Daoy (cell line): ENCODE results near the gene CYP1A2. TPM values are rescaled to one million over a fixed set of nuclear protein-coding genes. Genes with fewer than 3 reads are reported as not detected.
"Not testable (repeated sequence)": the region's sequence is repeated elsewhere in the genome, so short reads cannot be mapped to it uniquely, and the experiment has no call there.

Experiments used
- DNase-seq: peaks from one replicate; pipeline ENCODE4 v3.0.0-alpha.2; 2015; ENCODE audit warnings: low read depth
- total RNA-seq: library from RNA; depleted of rRNA; stranded (reverse); fragments of >200 nt; shearing (Covaris generic); gene quantifications from 2 replicates; pipeline ENCODE4 v1.2.3, GENCODE V29; 2014

Gene CYP1A2
- total RNA-seq, 1 experiment from 2014 or later, result not detected

DNA sequence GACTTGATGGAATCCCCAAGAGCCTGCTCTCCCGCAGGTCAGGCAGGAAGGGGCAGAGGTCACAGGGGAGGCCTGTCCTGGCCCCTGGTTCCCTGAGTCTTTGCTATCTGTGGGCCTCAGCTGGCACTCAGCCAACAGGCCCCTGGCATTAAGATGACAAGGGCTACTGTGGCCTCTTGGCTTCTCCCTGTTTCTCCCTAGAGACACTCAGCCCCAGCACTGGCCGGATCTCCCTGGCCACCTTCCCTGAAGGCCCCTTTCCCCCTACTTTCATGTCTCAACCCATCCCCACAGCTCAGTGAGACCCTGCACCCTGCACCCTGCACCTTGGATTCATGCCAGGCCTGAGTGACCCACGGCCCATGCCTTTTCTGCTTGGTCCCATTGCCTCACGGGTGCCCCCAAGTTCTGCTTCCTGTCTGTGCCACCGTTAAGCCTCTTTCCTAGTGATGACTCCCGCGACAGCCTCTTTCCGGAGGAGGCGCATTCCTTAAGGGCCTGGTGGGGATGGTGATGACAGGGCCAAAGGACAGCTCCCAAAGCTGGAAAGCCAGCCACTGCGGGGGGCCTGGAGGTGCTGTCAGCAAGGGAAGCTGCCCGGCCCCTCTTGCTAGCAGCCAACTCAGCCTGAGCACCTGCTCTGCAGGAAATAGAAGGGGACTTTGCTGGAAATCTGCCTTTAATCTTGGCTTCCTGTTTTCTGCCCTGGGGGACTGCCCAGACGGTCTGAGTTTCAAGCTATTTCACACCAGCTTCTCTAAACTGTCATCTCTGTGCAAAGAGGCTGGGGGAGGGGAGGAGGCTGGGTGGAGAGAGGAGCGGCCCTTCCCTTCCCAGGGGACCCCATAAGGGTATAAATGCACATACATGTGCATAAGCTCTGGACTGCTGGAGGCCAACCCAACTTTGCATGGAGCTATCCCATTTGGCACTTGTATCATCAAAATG is 28.4 kb downstream of the CYP1A2 start:
- no peak for DNase-seq

DNA sequence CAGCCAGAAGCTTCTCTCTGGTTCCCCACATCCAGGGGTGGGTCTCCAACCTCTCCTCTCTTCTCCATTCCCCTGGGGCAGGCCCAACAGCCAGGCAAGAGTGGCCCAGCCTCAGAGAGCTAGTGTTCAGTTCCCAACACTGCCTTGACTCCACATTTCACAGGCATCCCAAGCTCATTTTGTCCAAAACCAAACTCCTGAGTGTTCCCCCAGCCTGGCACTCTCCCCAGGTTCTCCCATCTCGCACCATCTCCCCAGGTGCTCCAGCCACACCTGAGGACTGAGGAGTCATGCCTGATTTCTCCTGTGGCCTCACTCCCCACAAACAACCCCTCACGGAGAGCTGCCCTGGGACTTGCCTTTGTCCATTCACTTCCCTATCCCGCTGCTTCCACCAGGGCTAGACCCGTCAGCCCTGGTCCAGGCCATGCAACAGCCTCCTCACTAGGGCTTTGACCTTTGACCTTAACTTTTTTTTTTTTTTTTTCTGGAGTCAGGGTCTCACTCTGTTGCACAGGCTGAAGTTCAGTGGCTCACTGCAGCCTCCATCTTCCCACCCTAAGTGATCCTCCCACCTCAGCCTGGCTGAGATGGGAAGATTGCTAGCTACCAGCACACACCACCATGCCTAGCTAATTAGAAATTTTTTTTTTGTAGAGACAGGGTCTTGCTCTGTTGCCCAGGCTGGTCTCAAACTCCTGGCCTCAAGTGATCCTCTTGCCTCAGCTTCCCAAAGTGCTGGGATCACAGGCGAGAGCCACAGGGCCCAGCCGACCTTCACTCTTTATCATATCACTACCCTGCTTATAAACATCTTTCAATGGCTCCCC is 29.3 kb downstream of the CYP1A2 start:
- DNase-seq, result no peak

DNA sequence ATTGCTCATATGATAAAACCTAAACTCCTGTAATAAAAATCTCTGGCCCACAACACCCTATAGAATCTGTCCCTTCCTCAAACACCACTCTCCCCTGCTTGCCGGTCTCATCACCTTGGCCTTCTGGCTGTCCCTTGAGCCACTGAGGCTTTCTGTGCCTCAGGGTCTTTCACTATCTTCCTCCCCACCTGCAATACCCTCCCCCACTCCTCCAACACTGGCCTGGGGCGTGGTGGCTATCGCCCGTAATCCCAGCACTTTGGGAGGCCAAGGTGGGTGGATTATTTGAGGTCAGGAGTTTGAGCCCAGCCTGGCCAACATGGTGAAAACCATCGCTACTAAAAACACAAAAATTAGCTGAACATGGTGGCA is 29.9 kb downstream of the CYP1A2 start:
- DNase-seq, result no peak

DNA sequence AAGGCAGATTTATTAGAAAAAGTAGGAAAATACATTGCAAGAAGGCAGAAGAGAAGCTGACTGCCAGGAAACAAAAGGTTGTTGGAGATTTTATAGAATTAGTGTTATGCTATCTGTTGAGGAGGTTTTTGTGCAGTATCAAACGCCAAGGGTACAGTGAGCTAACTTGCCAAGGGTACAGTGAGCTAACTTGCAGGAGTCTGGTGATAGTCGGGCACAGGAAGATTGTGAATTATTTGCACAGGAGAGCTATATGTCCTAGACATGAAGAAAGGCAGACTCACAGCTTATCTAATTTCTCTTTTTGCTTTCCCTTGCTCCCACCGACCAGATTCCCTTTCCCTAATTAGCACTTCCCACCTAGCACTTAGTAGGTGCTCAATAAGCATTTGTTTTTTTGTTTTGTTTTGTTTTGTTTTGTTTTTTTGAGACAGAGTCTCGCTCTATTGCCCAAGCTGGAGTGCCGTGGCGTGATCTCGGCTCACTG is 30.6 kb downstream of the CYP1A2 start:
- DNase-seq, result no peak

DNA sequence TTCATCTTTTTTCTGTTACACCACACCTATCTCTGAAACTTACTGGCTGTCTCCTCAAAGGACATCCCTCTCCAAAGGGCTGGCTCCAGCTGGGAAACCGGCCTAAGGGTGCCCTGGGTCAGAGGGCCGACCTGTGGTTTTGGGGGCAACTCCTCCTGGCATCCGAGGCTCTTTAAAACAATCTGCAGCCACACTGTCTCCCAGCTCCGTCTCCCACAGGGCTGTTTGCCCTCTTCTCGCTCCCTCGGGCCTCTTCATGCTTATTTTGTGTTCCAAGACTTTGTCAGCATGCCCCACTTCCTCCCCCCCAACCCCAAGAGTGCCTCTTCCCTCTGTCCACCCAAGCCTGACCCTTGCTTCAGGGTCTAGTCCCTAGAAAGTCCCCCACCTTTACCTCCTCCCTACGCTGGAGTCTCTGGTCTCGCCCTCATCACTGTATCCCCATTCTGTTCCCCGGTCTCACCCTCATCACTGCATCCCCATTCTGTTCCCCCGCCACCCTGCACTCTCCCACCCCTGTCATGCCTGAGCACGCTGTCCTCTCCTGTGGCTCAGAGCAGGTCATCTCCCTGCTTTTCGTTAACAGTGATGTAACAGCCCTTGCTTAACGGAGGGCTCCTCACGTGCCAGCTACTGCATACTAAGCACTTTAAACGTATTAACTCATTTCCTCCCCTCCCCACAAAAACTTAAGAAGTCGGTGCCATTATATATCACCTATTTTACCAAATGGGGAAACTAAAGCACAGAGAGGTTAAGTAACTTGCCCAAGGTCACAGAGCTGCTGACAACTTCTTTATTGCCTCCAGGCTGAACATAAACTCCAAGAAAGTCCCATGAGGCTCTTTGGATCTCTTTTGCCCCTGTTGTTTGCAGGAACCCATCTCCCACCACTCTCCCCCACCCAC is 32.1 kb downstream of the CYP1A2 start:
- no peak for DNase-seq

DNA sequence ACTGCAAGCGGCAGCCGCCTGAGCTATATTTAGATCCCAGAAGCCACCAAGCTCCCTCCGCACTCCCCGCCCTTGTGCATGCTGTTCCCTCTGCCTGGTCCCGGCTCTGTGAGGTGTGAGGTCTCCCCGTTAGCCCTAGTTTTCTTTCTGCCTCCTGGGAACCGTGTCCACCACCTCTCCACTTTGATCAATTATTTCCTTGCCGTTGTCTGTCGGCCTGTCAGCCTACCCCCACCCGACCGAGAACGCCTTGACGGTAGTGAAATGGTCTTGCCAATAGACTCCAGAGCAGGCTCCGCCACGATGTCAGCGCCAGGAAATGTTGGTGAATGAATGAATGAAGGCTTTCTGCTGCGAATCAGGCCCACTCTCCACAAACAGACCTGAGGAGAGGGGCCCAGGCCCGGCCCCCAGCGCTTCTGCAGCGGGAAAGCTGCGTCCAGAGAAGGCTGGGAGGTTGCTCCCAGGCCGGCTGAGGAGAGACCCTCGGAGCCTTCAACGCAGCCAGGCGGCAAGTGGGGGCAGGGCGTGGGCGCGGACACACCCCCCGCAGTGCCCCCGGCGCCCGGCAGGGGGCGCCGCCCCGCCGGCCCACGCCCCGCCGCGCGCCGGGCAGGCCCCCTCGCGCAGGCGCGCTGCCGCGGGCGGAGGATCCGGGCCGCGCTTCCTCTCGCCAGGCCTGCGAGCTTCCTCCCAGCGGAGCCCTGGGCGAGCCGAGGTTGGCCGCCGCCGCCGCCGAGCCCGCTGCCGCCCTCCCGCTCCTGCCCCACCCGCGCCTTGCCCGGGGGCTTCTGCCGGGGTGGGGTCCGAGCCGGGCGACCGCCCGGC is 33.0 kb downstream of the CYP1A2 start, which contains the start of gene CSK:
TSS of gene CSK (plus strand) at position 650 of the 828 bp plus-strand sequence. CDS start 16,218 bp downstream, outside the sequence.
- peak; percentile 85 for DNase-seq

DNA sequence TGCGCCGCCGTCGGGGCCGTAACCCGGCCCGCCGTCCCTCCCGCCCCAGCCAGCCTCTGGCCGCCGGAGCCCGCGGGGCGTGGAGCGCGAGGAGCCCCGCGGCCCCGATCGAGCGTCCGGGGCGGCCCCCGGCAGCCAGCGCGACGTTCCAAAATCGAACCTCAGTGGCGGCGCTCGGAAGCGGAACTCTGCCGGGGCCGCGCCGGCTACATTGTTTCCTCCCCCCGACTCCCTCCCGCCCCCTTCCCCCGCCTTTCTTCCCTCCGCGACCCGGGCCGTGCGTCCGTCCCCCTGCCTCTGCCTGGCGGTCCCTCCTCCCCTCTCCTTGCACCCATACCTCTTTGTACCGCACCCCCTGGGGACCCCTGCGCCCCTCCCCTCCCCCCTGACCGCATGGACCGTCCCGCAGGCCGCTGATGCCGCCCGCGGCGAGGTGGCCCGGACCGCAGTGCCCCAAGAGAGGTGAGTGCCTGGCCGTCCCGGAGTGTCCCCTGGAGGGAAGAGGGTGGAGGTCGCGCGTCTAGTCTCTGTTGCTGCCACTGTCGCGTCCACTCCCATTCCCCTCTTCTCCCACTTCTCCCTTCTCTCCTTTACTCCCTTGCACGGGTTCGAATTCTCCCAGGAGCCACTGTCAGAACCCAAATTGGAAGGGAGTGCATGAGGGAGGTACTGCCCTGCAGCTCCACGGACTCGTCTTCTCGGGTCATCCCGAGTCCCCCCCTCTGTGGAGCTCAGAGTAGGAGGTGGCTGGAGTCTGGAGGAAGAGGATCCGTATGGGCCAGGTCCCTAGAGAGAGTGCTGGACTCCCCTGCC is 33.8 kb downstream of the CYP1A2 start:
- DNase-seq, result no peak

DNA sequence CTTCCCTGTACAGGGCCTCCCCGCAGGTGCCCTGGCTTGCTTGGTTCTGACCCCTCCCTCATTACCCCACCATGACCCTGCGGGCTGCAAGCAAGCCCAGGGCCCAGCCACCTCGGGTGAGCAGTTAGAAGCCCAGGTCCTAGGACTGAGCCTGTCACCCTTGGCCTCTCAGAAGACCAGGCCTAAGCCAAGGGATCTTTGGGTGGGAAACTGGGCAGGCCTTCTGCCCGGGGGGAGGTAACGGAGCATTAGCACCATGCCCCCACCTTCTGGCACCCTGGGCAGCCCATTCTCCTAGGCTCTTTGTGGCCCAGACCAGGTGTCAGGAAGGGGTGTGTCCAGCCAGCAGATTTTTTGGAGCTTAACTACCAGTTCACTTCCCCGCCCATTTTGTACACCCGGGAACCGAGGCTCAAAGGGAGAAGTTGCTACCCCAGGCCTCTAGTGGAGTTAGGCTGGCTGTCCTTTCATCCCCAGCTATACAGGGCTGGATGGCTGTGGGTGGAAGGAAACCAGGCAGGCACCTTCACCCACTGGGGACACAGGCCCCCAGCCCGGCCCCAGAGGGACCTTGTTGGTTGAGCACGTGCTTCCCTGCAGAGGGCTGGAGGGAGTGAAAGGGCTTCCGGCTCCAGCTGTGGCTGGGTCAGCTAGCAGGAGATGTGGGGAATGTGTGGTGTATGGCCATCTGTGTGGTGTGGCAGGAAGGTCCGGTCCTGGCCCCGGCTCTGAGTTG is 34.6 kb downstream of the CYP1A2 start:
- DNase-seq, result no peak

DNA sequence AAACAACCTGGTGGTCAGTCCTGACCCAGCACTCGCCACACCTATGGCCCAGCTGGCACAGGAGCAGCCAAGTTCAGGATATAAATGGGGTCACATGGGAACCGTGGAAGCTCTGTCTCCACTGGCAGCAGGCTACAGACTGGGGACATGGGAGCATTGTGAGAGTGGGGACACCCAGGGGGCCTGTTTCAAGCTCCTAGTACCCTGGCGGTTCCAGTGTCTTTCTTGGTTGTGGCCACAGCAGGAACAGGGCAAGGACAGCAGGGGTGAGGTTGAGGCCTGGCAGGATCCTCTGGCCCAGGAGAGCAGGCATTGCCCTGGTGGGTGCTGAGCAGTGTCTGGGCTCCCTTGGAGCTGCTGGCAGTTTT is 35.1 kb downstream of the CYP1A2 start:
- DNase-seq, result no peak

DNA sequence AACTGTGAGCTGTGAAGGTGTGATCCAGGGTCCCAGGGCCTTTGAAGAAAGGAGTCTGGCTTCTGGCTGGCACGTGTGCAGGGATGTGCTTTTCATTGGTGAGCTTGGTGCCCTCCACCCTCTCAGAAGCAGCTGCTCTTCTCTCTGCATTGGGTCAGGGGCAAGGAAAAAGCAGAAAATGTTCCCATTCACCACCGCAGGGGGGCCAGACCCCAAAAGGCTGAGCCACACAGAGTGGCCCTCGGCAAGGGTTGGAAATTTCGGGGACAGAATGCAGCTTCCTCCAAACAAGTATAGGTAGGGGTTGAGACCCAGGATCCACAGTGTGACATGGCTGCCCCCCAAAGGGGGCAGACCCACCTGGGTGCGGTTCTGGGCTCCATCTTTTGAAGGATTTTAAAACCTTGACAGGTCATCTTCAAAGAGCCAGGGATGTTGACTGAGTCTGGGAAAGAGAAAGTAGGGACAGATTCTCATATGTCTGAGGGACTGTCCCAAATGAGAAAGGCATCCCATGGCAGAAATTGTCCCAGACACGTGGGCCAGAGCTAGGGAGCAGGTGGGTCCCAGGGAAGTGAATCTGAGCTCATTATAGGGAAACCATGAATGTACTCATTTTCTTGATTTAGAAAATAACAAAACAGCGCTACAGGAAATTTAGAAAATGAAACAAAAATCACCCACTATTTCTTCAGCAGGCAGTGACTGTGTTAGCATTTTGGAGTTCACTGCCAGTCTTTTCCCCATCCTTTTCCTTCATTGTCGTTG is 36.0 kb downstream of the CYP1A2 start:
- DNase-seq, result no peak

DNA sequence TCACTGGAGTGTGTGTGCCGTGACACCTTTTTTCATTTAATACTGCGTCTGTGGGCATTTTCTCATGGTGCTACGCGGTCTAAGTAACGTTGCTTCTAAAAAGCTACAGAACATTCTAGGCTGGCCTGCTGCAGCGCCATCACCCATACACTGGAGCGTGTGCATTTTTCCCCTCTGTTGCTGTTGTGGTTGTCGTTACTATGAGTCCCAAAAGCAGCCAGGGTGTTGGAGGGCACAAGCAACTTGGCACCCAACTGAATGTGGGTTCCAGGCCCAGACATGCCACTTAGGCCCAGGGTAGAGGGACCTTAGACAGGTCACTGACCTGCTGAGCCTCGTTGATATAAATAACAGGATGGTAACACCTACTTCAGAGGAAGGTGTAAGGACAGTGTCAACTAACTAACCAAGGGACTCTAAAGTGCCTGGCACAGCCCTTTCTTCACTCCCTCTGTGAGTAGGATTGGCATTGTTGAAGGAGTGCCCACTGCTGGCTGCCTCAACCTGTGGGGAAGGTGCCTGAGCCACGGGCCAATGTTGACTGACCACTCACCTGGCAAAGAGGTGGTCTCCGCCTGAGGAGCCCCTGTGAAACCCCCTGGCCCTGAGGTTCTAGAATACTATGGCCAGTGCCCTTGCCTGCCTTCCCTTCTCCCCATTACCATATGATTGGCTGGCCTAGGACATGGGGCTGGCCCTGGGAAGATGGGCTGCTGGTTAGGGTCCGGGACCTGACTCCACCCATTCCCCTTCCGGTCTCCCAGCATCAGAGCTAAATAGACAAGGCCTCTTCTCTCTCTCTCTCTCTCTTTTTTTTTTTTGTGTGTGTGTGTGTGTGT is 36.8 kb downstream of the CYP1A2 start:
- DNase-seq, result no peak

DNA sequence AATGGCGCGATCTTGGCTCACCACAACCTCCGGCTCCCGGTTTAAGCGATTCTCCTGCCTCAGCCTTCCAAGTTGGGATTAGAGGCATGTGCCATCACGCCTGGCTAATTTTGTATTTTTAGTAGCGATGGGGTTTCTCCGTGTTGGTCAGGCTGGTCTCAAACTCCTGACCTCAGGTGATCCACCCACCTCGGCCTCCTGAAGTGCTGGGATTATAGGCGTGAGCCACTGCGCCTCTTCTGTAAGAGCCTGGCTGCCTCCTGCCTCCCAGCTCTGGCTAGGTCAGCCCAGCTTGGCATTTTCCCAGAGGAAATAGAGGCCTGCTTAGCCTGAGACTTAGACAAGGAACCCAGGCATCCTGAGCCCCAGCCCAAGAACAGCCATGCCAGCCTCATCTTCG is 37.4 kb downstream of the CYP1A2 start:
- DNase-seq, result not testable (repeated sequence)

DNA sequence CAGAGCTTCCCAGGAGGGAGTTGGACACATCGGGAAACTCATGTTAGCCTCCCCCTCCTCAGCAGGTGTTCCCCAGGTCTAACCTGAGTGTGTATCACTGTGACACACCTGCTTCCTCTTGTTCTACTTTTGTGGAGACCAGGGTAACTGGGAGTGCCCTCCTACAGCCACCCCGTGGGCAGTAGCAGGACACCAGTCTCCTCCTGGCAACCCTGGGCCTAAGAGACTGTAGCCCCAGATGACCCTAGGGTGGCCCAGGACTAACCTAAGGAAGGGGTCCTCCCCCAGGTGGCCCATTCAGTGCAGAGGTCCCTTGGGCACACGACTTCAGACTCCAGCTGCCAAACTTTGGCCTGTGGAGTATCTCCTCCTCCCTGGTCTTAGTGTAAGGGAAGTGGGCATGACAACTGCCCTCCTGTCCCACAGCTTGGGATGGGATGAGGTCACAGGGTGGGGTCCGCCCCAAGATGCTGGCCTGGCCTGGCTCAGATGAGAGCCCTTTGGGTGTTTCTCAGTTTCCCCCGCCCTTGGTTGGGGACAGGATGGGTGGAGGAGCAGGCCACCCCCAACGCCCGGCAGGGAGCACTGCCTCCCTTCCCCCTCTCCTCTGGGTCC is 38.0 kb downstream of the CYP1A2 start:
- no peak for DNase-seq

DNA sequence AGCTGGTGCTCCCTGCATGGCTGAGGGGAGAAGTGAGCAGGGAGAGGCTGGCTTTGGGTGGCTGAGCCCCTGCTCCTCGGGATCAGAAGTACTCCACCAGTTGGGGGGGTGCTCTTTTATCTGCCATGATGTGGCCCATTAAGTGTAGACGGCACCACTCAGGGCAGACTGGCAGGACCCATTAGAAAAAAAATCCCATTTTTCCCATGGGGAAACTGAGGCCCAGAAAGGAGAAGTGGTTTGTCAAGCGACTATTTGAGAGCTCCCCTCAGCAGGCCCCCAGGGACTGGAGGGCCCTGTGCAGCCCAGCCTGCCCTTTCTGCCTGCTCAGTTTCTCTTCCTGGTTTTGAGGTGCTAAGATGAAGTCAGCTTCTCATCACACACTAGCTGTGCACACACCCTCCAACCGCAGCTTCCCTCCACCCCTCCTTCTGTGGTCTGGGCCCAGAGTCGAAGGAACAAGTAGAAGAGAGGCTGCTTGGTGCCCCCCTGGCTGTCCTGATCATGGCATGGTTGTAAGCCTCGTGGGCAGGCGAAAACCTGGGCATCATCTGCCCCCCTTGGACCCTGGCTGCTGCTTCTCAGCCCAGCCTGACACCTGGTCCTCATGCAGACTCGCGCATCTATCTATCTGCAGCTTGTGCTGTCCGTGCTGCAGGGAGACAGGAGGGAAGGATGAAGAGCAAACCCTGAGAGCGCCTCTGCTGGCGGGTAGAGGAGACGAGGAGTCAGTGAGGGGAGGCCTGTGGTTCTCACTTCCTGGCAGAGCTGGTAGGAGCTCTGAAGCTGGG is 38.8 kb downstream of the CYP1A2 start:
- DNase-seq, result peak; percentile 88

DNA sequence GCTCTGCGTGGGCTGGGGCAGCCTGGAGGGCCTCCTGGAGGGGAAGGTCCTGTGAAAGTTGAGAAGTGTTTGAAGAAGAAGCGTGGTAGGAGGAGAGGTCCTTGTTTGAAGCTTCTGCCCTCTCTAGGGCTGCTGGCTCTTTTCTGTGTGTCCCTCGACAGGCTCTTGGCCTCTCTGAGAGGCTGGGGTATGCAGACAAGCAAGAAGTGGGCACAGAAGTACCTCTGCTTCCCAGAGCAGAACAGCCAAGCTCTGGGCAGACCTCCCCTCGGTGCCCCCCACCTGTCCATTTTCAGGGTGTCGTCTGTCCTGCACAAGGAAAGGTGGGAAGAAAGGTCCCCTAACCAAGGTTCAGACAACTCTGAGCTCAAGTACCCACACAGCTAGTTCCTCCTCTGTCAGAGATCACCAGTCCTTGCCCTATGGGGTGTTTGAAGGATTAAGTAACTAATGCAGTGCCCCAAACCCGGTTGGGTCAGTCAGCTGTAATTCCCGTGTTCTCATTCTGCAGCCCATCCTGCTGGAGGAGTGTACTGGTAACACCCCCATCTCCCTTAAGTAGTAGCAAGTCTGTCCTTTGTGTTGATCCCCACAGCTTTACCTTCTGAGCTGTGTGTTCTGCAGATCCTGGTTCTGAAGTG is 39.5 kb downstream of the CYP1A2 start:
- no peak for DNase-seq
